NCI-H1417 (cell line): ENCODE data around the gene GAS1.

Experiments used
- DNase-seq, 3 experiments: peaks; one replicate each; lab custom pipeline; 2025; lab: John Stamatoyannopoulos, UW

Gene GAS1

GRCh38 chr9:86947146-86948073 is at the start of gene GAS1:
Gene GAS1, minus strand, starts transcription at chr9:86947506. Its CDS starts 727 bp downstream, at chr9:86946779.
- peak in 2 of 3 experiments; percentile 76 to 81 for DNase-seq

- DNase-seq = no peak
Measured at GRCh38 chr9:86994231-86994630, 46.9 kb upstream of the GAS1 start.

- DNase-seq = no peak
Measured at GRCh38 chr9:86993830-86994229, 46.5 kb upstream of the GAS1 start.

GRCh38 chr9:86991077-86991476 is 43.8 kb upstream of the GAS1 start:
- DNase-seq = no peak

- no peak for DNase-seq
Measured at GRCh38 chr9:86990290-86990689, 43.0 kb upstream of the GAS1 start.

GRCh38 chr9:86987900-86988299 is 40.6 kb upstream of the GAS1 start:
- DNase-seq = no peak

- DNase-seq = no peak
Measured at GRCh38 chr9:86985132-86985647, 37.9 kb upstream of the GAS1 start.

- DNase-seq = no peak
Measured at GRCh38 chr9:86983620-86984259, 36.4 kb upstream of the GAS1 start.

- DNase-seq = no peak
Measured at GRCh38 chr9:86983249-86983619, 35.9 kb upstream of the GAS1 start.

GRCh38 chr9:86980802-86981201 is 33.5 kb upstream of the GAS1 start:
- DNase-seq = no peak

- no peak for DNase-seq
Measured at GRCh38 chr9:86979657-86980056, 32.4 kb upstream of the GAS1 start.

GRCh38 chr9:86978922-86979474 is 31.7 kb upstream of the GAS1 start:
- no peak for DNase-seq

- DNase-seq = no peak
Measured at GRCh38 chr9:86978413-86978812, 31.1 kb upstream of the GAS1 start.

GRCh38 chr9:86977205-86977835 is 30.0 kb upstream of the GAS1 start:
- no peak for DNase-seq

- DNase-seq = no peak
Measured at GRCh38 chr9:86975606-86976005, 28.3 kb upstream of the GAS1 start.

- no peak for DNase-seq
Measured at GRCh38 chr9:86975036-86975435, 27.7 kb upstream of the GAS1 start.

- no peak for DNase-seq
Measured at GRCh38 chr9:86974421-86974820, 27.1 kb upstream of the GAS1 start.

GRCh38 chr9:86971742-86972141 is 24.4 kb upstream of the GAS1 start:
- DNase-seq = no peak

- DNase-seq = no peak
Measured at GRCh38 chr9:86968258-86968920, 21.1 kb upstream of the GAS1 start.

GRCh38 chr9:86966852-86967511 is 19.7 kb upstream of the GAS1 start:
- no peak for DNase-seq
